Umbilical cord (tissue), 1 donor: ENCODE data around the gene ARFGAP2. TPM values are rescaled to one million over a fixed set of nuclear protein-coding genes. Genes with fewer than 3 reads are reported as not detected.

ENCODE experiments used
- total RNA-seq: library from RNA; depleted of rRNA; stranded (reverse); fragments of >200 nt; gene quantifications from one replicate; pipeline ENCODE4 v1.2.3, GENCODE V29; 2014; ENCODE audit warnings: low replicate concordance; ENCODE audit not compliant: insufficient read depth

The ARFGAP2 gene
- total RNA-seq, 1 donor from 2014 or later, result 72.5 TPM

Other genes with a start within 250 kb of the ARFGAP2 start
- gene CSTPP1, start 240.1 kb downstream of the ARFGAP2 start, total RNA-seq, result 51.8 TPM
- gene PACSIN3, start 9.6 kb upstream of the ARFGAP2 start, total RNA-seq, result 23.4 TPM
- 20.7 TPM for gene DDB2, start 38.1 kb upstream of the ARFGAP2 start, total RNA-seq
- gene ACP2, start 71.9 kb upstream of the ARFGAP2 start, total RNA-seq, result 77.3 TPM
- 18.5 TPM for gene NR1H3, start 81.1 kb upstream of the ARFGAP2 start, total RNA-seq
- gene MADD, start 93.3 kb upstream of the ARFGAP2 start, total RNA-seq, result 25.3 TPM
- 1.2 TPM for gene MYBPC3, start 175.8 kb upstream of the ARFGAP2 start, total RNA-seq
- gene SPI1, start 201.7 kb upstream of the ARFGAP2 start, total RNA-seq, result 8.2 TPM
- gene SLC39A13, start 231.7 kb upstream of the ARFGAP2 start, total RNA-seq, result 74.6 TPM
- gene PSMC3, start 249.6 kb upstream of the ARFGAP2 start, total RNA-seq, result 79.9 TPM